Endodermal cell (in vitro differentiated cells): ENCODE measurements around the gene MAP3K6. TPM values are rescaled to one million over a fixed set of nuclear protein-coding genes. Genes with fewer than 3 reads are reported as not detected.
A peak's percentile ranks its signal among the peaks of the same experiment; 100 is the strongest.

ENCODE experiments used
- DNase-seq: peaks from one replicate; pipeline ENCODE4 v3.0.0-alpha.2; 2017
- H3K27ac ChIP-seq: 2 replicates; pipeline ENCODE4 v1.5.1; 2013; ENCODE audit warnings: mild to moderate bottlenecking, low read depth, low read length, moderate library complexity
- H3K27me3 ChIP-seq: 2 replicates; pipeline ENCODE4 v1.6.1; 2013; ENCODE audit warnings: mild to moderate bottlenecking, low read length, moderate library complexity; ENCODE audit not compliant: insufficient read depth, control insufficient read depth, poor library complexity, severe bottlenecking
- H3K36me3 ChIP-seq: 2 replicates; pipeline ENCODE4 v1.7.0; 2013; ENCODE audit warnings: mild to moderate bottlenecking, low read length, moderate library complexity; ENCODE audit not compliant: control insufficient read depth, insufficient read depth
- H3K4me1 ChIP-seq: one replicate; pipeline ENCODE4 v1.7.0; 2013; ENCODE audit warnings: low read length; ENCODE audit not compliant: control insufficient read depth, insufficient read depth
- H3K4me3 ChIP-seq: 2 replicates; pipeline ENCODE4 v1.5.1; 2013; ENCODE audit warnings: mild to moderate bottlenecking, low read length, moderate library complexity
- H3K9ac ChIP-seq: 2 replicates; pipeline ENCODE4 v1.6.1; 2013; ENCODE audit warnings: mild to moderate bottlenecking, low read length, moderate library complexity; ENCODE audit not compliant: poor library complexity, severe bottlenecking; ENCODE audit errors: extremely low read depth
- H3K9me3 ChIP-seq: 2 replicates; pipeline ENCODE4 v1.6.1; 2013; ENCODE audit warnings: mild to moderate bottlenecking, low read length, moderate library complexity; ENCODE audit not compliant: control insufficient read depth
- H3K27ac Mint-ChIP-seq: 2 replicates; pipeline ENCODE4 v1.8.0; 2020; ENCODE audit warnings: mixed read lengths
- H3K27me3 Mint-ChIP-seq: 2 replicates; pipeline ENCODE4 v1.8.0; 2021; ENCODE audit warnings: mild to moderate bottlenecking, mixed read lengths; ENCODE audit not compliant: insufficient read depth
- H3K36me3 Mint-ChIP-seq: 2 replicates; pipeline ENCODE4 v1.8.0; 2020; ENCODE audit warnings: low read depth, mixed read lengths
- H3K4me1 Mint-ChIP-seq: 2 replicates; pipeline ENCODE4 v1.8.0; 2020; ENCODE audit warnings: mixed read lengths
- H3K4me3 Mint-ChIP-seq: 2 replicates; pipeline ENCODE4 v1.8.0; 2020; ENCODE audit warnings: mild to moderate bottlenecking, moderate library complexity, mixed read lengths
- H3K9me3 Mint-ChIP-seq: 2 replicates; pipeline ENCODE4 v1.8.0; 2020; ENCODE audit warnings: mild to moderate bottlenecking, mixed read lengths
- CTCF ChIP-seq: fragments of 200-600 bp; sonication (generic); conservative IDR thresholded peaks from 2 replicates; pipeline ENCODE4 v1.5.0; 2021; ENCODE audit warnings: antibody characterized with exemption, mild to moderate bottlenecking
- WGBS, 2 experiments: methylation state at CpG; one replicate each; pipeline versions ENCODE4 v1.1.5 to v1.1.7; 2013; ENCODE audit warnings: missing lambda C conversion rate in 2 of 2, mixed read lengths in 1 of 2; ENCODE audit not compliant: insufficient coverage in 1 of 2, insufficient read length in 1 of 2; 5-methylcytosine and 5-hydroxymethylcytosine counted together
- total RNA-seq, 2 donors: library from RNA; stranded (reverse); fragmentation: NEBNext Ultra II Directional in 1 of 2; extraction: Animal tissue kit (Norgen Biotek cat#: 25700) in 1 of 2; gene quantifications; 2 replicates in 1 of 2; 3 replicates in 1 of 2; pipeline ENCODE4 v1.2.1, GENCODE V29; 2021

The MAP3K6 gene
- total RNA-seq, 2 donors from 2014 or later = 6.6 to 11.5 TPM

- Histone ChIP-seq H3K27me3 (peaks cover 44% of the 10 kb centered on the region), H3K9ac (no peak overlapping the region), H3K9me3 (no peaks in the 10 kb centered on the region), H3K4me3 (peak overlapping the region; percentile 71), H3K4me1 (no peaks in the 10 kb centered on the region), H3K36me3 (no peaks in the 10 kb centered on the region), H3K27ac (no peak overlapping the region)
- no peak overlapping the region for H3K27ac Mint-ChIP-seq
- H3K4me1 Mint-ChIP-seq = peaks cover 9% of the 10 kb centered on the region
- 55% methylated on average over 9 of the region's 9 CpGs; no CpG with 5 or more reads in 1 of the 2 experiments for WGBS, 2 experiments
- no peak for DNase-seq
- H3K36me3 Mint-ChIP-seq = peaks cover 5% of the 10 kb centered on the region
- H3K27me3 Mint-ChIP-seq = peaks cover 59% of the 10 kb centered on the region
- TF ChIP-seq CTCF = no peak
- H3K9me3 Mint-ChIP-seq = no peaks in the 10 kb centered on the region
- peak overlapping the region; percentile 59 for H3K4me3 Mint-ChIP-seq
Measured at GRCh38 chr1:27359822-27360158, 7.0 kb downstream of the MAP3K6 start.

GRCh38 chr1:27358928-27359313, 7.8 kb downstream of the MAP3K6 start:
- Mint-ChIP-seq H3K4me3 (no peak overlapping the region), H3K9me3 (no peaks in the 10 kb centered on the region), H3K36me3 (peaks cover 5% of the 10 kb centered on the region), H3K27ac (no peak overlapping the region), H3K4me1 (peaks cover 4% of the 10 kb centered on the region), H3K27me3 (peaks cover 59% of the 10 kb centered on the region)
- 97 to 98% methylated on average over 4 to 5 of the region's 5 CpGs for WGBS, 2 experiments
- TF ChIP-seq CTCF = no peak
- Histone ChIP-seq H3K4me1 (no peaks in the 10 kb centered on the region), H3K27me3 (peaks cover 44% of the 10 kb centered on the region), H3K9ac (no peak overlapping the region), H3K36me3 (no peaks in the 10 kb centered on the region), H3K27ac (no peak overlapping the region), H3K4me3 (no peak overlapping the region), H3K9me3 (no peaks in the 10 kb centered on the region)
- no peak for DNase-seq

- peaks cover 44% of the 10 kb centered on the region for H3K27me3 ChIP-seq
- Mint-ChIP-seq H3K36me3 (peaks cover 5% of the 10 kb centered on the region), H3K9me3 (no peaks in the 10 kb centered on the region), H3K27me3 (peaks cover 54% of the 10 kb centered on the region), H3K4me3 (no peak overlapping the region), H3K4me1 (peaks cover 4% of the 10 kb centered on the region), H3K27ac (no peak overlapping the region)
- no peak overlapping the region for H3K27ac ChIP-seq
- H3K9me3 ChIP-seq = no peaks in the 10 kb centered on the region
- no peak overlapping the region for H3K9ac ChIP-seq
- H3K4me1 ChIP-seq = no peaks in the 10 kb centered on the region
- no peak overlapping the region for H3K4me3 ChIP-seq
- no peak for TF ChIP-seq CTCF
- DNase-seq = no peak
- H3K36me3 ChIP-seq = no peaks in the 10 kb centered on the region
- WGBS, 2 experiments = 91 to 97% methylated on average over 10 to 21 of the region's 21 CpGs
Measured at GRCh38 chr1:27358038-27358927, 8.5 kb downstream of the MAP3K6 start.
